HepG2 (cell line): ENCODE measurements around the gene MYL4.

Source experiments
- BRD4 ChIP-seq: sonication (generic); formaldehyde crosslinking; IDR thresholded peaks from 2 replicates; pipeline ENCODE4 v1.4.0; 2020; ENCODE audit warnings: missing genetic modification reagents
- CTCF ChIP-seq: sonication (generic); formaldehyde crosslinking; IDR thresholded peaks from 2 replicates; pipeline ENCODE4 v1.5.0; 2020; ENCODE audit warnings: mild to moderate bottlenecking, missing genetic modification reagents, moderate library complexity
- POLR2A ChIP-seq, 2 experiments: IDR thresholded peaks; 2 replicates each; pipeline ENCODE4 v1.6.1; 2011; ENCODE audit warnings: low read depth in 2 of 2, low read length in 2 of 2, mild to moderate bottlenecking in 1 of 2, moderate library complexity in 1 of 2; ENCODE audit not compliant: insufficient read depth in 1 of 2
- PRDM10 ChIP-seq: sonication (generic); formaldehyde crosslinking; IDR thresholded peaks from 2 replicates; pipeline ENCODE4 v1.4.0; 2020; ENCODE audit warnings: low read depth, missing genetic modification reagents
- ZBTB37 ChIP-seq: sonication (generic); formaldehyde crosslinking; IDR thresholded peaks from 2 replicates; pipeline ENCODE4 v1.4.0; 2020; ENCODE audit warnings: mild to moderate bottlenecking, missing genetic modification reagents

GRCh38 chr17:47232465-47232864, 23.3 kb downstream of the MYL4 start:
- TF ChIP-seq ZBTB37 (CRISPR knock-in tag) (no peak), CTCF (CRISPR knock-in tag) (no peak), PRDM10 (CRISPR knock-in tag) (no peak), POLR2A (IDR thresholded peaks at IDR 0.05; ENCODE audit: insufficient read depth in 1 of 2, low read depth in 2 of 2, low read length in 2 of 2) (no peak), BRD4 (CRISPR knock-in tag) (no peak)
